ENCODE measurements around the gene AKR1C1. TPM values are rescaled to one million over a fixed set of nuclear protein-coding genes. Genes with fewer than 3 reads are reported as not detected.
"Not testable (repeated sequence)": the region's sequence is repeated elsewhere in the genome, so short reads cannot be mapped to it uniquely, and the experiment has no call there.

AKR1C1 gene
- total RNA-seq, 4 donors from 2014 or later, result 6.3 to 60.9 (median 21.5) TPM

- Histone ChIP-seq H3K27ac (no peak overlapping the region), H3K36me3 (no peaks in the 10 kb centered on the region), H3K4me3 (no peak overlapping the region), H3K4me1 (no peaks in the 10 kb centered on the region), H3K9me3 (no peaks in the 10 kb centered on the region), H3K27me3 (no peaks in the 10 kb centered on the region)
- DNase-seq, result no peak
- TF ChIP-seq POLR2A (IDR thresholded peaks at IDR 0.05) (no peak), CTCF (IDR thresholded peaks at IDR 0.05) (no peak)
- intact Hi-C loops (cut with DNase I; ENCODE audit: low total_unique reads), result no loop called here
These were observed 31.6 kb upstream of the AKR1C1 start for GRCh38 chr10:4931587-4931986.

DNA sequence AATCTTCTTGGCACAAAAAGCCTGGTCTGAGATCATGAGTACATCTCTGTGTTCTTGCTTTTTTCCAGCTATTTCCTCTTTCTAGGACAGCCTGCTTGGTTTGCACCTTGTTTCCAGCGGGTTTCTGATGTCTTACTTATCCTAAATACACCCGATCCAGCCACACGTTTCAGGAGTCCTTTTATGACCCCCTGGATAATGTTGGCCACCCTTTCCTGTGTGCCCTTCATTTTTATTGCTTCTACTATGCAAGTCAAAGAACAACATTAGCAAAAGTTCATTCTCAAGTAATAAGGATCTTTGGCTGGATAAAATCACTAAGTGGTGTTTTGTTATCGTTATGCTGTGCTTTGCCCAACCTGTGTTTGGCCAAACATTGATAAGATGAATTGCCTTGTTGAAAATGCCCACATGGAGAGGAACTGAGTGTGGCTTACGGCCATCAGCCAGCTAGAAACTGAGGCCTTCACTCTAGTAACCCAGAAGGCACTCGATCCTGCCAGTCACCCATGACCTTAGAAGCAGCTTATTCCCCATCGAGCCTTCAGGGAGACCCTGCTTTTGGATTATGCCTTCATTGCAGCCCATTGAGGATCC is 28.7 kb upstream of the AKR1C1 start:
- Histone ChIP-seq H3K27me3 (no peaks in the 10 kb centered on the region), H3K36me3 (no peaks in the 10 kb centered on the region), H3K9me3 (no peaks in the 10 kb centered on the region), H3K4me1 (no peaks in the 10 kb centered on the region), H3K4me3 (no peak overlapping the region), H3K27ac (no peak overlapping the region)
- DNase-seq, result no peak
- TF ChIP-seq CTCF (IDR thresholded peaks at IDR 0.05), result no peak
- no peak for TF ChIP-seq POLR2A (IDR thresholded peaks at IDR 0.05)
- intact Hi-C loops (cut with DNase I; ENCODE audit: low total_unique reads), result no loop called here

DNA sequence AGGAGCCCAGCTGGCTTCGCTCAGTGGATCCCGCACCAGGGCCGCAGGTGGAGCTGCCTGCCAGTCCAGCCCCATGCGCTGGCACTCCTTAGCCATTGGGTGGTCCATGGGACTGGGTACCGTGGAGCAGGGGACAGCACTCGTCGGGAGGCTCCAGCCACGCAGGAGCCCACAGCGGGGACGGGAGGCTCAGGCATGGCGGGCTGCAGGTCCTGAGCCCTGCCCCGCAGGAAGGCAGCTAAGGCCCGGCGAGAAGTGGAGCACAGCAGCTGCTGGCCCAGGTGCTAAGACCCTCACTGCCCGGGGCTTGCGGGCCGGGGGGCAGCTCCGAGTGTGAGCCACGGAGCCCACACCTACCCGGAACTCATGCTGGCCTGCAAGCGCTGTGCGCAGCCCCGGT is 25.9 kb upstream of the AKR1C1 start:
- H3K36me3 ChIP-seq, result no peaks in the 10 kb centered on the region
- DNase-seq, result no peak
- no peak for TF ChIP-seq POLR2A (IDR thresholded peaks at IDR 0.05)
- no peak for TF ChIP-seq CTCF (IDR thresholded peaks at IDR 0.05)
- no peak overlapping the region for H3K4me3 ChIP-seq
- H3K27ac ChIP-seq, result no peak overlapping the region
- intact Hi-C loops (cut with DNase I; ENCODE audit: low total_unique reads), result no loop called here
- H3K9me3 ChIP-seq, result no peaks in the 10 kb centered on the region
- H3K27me3 ChIP-seq, result no peaks in the 10 kb centered on the region
- no peaks in the 10 kb centered on the region for H3K4me1 ChIP-seq

- Histone ChIP-seq H3K9me3 (no peaks in the 10 kb centered on the region), H3K27ac (no peak overlapping the region), H3K27me3 (no peaks in the 10 kb centered on the region), H3K4me1 (no peaks in the 10 kb centered on the region), H3K4me3 (no peak overlapping the region), H3K36me3 (no peaks in the 10 kb centered on the region)
- TF ChIP-seq CTCF (IDR thresholded peaks at IDR 0.05), result no peak
- no peak for TF ChIP-seq POLR2A (IDR thresholded peaks at IDR 0.05)
- DNase-seq, result no peak
- intact Hi-C loops (cut with DNase I; ENCODE audit: low total_unique reads), result no loop called here
These were observed 23.8 kb upstream of the AKR1C1 start for GRCh38 chr10:4939224-4940072.

DNA sequence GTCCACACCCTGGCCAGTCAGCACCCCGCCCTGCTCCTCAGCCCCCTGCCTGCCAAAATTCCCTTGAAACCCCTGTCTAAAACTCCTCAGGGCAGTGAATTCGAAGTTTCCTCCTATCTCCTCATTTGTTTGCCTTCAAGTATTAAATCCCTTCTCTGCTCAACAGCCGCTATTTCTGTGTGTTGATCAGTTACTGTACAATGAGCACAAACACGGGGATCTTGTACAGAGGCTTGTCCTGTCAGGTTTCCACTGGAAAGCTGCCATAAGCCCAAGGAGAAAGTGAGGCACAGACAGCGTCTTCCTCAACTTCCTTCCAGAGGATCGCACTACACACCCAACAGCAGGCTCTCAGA is 23.2 kb upstream of the AKR1C1 start:
- H3K9me3 ChIP-seq; H3K4me1 ChIP-seq; H3K27ac ChIP-seq; H3K36me3 ChIP-seq; H3K4me3 ChIP-seq; H3K27me3 ChIP-seq; DNase-seq; intact Hi-C loops (cut with DNase I; ENCODE audit: low total_unique reads): not testable (repeated sequence)

GRCh38 chr10:4940909-4941308 is 22.3 kb upstream of the AKR1C1 start:
- DNase-seq; H3K9me3 ChIP-seq; intact Hi-C loops (cut with DNase I; ENCODE audit: low total_unique reads); H3K4me3 ChIP-seq; H3K27me3 ChIP-seq; H3K36me3 ChIP-seq; H3K4me1 ChIP-seq: not testable (repeated sequence)
- peak overlapping the region in 1 of 2 donors; percentile 33 for H3K27ac ChIP-seq
